Suprapubic skin (tissue), 3 donors: ENCODE measurements around the gene STPG2.

Experiments
- POLR2AphosphoS5 ChIP-seq, 3 donors: sonication (generic); formaldehyde crosslinking; IDR thresholded peaks; one replicate each; pipeline ENCODE4 v1.6.1; 2017; ENCODE audit warnings: antibody characterized with exemption in 3 of 3
- TF ChIP-seq, protein P1 (sequence below), 2 donors: fragments of 200-600 bp in 1 of 2; fragments of 450-650 bp in 1 of 2; sonication (generic) in 1 of 2; IDR thresholded peaks; one replicate each; pipeline ENCODE4 v1.5.1; 2016 to 2019; ENCODE audit warnings: antibody characterized with exemption in 2 of 2, mild to moderate bottlenecking in 1 of 2, moderate library complexity in 1 of 2

DNA sequence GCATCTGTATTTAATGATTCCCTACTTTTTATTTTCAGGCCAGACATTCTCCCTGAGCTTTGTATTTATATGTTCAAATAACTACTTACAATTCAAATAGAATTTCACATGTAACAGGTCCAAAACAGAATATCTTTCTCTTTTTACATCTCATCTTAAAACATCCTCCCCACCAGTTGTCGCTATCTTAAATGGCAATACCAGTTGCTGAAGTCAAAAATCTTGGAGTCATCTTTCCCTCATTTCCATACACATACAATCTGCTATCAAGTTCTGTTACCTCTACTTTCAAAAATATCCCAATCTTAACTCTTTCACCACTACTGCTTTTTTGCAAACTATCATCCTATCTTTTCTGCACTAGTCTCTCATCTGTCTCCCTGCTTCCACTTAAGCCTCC, 330.5 kb downstream of the STPG2 start:
- TF ChIP-seq, protein P1, sequence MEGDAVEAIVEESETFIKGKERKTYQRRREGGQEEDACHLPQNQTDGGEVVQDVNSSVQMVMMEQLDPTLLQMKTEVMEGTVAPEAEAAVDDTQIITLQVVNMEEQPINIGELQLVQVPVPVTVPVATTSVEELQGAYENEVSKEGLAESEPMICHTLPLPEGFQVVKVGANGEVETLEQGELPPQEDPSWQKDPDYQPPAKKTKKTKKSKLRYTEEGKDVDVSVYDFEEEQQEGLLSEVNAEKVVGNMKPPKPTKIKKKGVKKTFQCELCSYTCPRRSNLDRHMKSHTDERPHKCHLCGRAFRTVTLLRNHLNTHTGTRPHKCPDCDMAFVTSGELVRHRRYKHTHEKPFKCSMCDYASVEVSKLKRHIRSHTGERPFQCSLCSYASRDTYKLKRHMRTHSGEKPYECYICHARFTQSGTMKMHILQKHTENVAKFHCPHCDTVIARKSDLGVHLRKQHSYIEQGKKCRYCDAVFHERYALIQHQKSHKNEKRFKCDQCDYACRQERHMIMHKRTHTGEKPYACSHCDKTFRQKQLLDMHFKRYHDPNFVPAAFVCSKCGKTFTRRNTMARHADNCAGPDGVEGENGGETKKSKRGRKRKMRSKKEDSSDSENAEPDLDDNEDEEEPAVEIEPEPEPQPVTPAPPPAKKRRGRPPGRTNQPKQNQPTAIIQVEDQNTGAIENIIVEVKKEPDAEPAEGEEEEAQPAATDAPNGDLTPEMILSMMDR (IDR thresholded peaks at IDR 0.05) = no peak
- no peak for TF ChIP-seq POLR2AphosphoS5 (IDR thresholded peaks at IDR 0.05)
